GM12878 (cell line): ENCODE data around the gene BCL2. TPM values are rescaled to one million over a fixed set of nuclear protein-coding genes. Genes with fewer than 3 reads are reported as not detected.

Experiments
- ATAC-seq: fragments of 200-7000 bp; cut with Tn5 transposase; 3 replicates; pipeline ENCODE4 v1.9.1; 2020; ENCODE audit warnings: mild to moderate bottlenecking, moderate library complexity
- BruUV-seq: library from RNA; stranded (reverse); fragments of 400-500 nt; replicated peaks from 2 replicates; lab custom pipeline; 2021; lab: Mats Ljungman, UMichigan
- CTCF ChIA-PET: fragments of 300-600 bp; sonication (Branson Sonifier 250); formaldehyde crosslinking; extraction: SDS; loops from one replicate; lab custom pipeline; 2021; ENCODE audit warnings: inconsistent platforms; lab: Yijun Ruan, JAX
- POLR2A ChIA-PET: fragments of 350-600 bp; formaldehyde crosslinking; extraction: SDS; loops from one replicate; lab custom pipeline; 2021; ENCODE audit warnings: inconsistent platforms; lab: Charles Lee
- RAD21 ChIA-PET: fragments of 300-600 bp; sonication (Branson Sonifier 250); formaldehyde crosslinking; loops from one replicate; lab custom pipeline; 2023; ENCODE audit warnings: antibody characterized with exemption; ENCODE audit not compliant: unreplicated experiment; lab: Charles Lee
- SMC1A ChIA-PET: fragments of 300-600 bp; sonication (Branson Sonifier 250); formaldehyde crosslinking; loops from one replicate; lab custom pipeline; 2023; ENCODE audit not compliant: unreplicated experiment, uncharacterized antibody; lab: Charles Lee
- DNase-seq: peaks from one replicate; pipeline ENCODE4 v3.0.0-alpha.2; 2011; ENCODE audit warnings: low read depth, low spot score
- FAIRE-seq: peaks from 3 replicates; lab custom pipeline; 2011; peaks lifted over from hg19 to GRCh38; lab: Jason Lieb, UNC
- H2AFZ ChIP-seq: 2 replicates; pipeline ENCODE4 v1.6.0; 2011; ENCODE audit warnings: low read depth, low read length, control low read depth; ENCODE audit not compliant: control insufficient read depth
- H3K27ac ChIP-seq: 2 replicates; pipeline ENCODE4 v1.5.1; 2011; ENCODE audit warnings: control low read depth; ENCODE audit not compliant: control insufficient read depth, insufficient read depth
- H3K27me3 ChIP-seq, 2 experiments: replicated peaks in 1 of 2; 2 replicates each; pipeline versions ENCODE4 v1.6.0 to v1.6.1; 2011; ENCODE audit warnings: low read length in 1 of 2; ENCODE audit not compliant: control insufficient read depth in 2 of 2, insufficient read depth in 2 of 2
- H3K36me3 ChIP-seq, 2 experiments: 2 replicates each; pipeline ENCODE4 v1.5.1; 2011; ENCODE audit warnings: low read length in 1 of 2; ENCODE audit not compliant: control insufficient read depth in 2 of 2, insufficient read depth in 2 of 2
- H3K4me1 ChIP-seq: 2 replicates; pipeline ENCODE4 v1.6.1; 2011; ENCODE audit warnings: mild to moderate bottlenecking, low read length, moderate library complexity, mixed read lengths; ENCODE audit not compliant: control insufficient read depth, insufficient read depth
- H3K4me2 ChIP-seq: 2 replicates; pipeline ENCODE4 v1.6.0; 2011; ENCODE audit warnings: control low read depth; ENCODE audit not compliant: control insufficient read depth, insufficient read depth
- H3K4me3 ChIP-seq: fragments of 200-600 bp; sonication (generic); 2 replicates; pipeline ENCODE4 v1.5.1; 2016
- H3K79me2 ChIP-seq: 2 replicates; pipeline ENCODE4 v1.6.0; 2011; ENCODE audit warnings: low read length; ENCODE audit not compliant: control insufficient read depth, insufficient read depth
- H3K9ac ChIP-seq: 2 replicates; pipeline ENCODE4 v1.8.0; 2011; ENCODE audit warnings: low read length, control low read depth, mixed read lengths; ENCODE audit not compliant: control insufficient read depth, insufficient read depth
- H3K9me3 ChIP-seq: replicated peaks from 3 replicates; pipeline ENCODE4 v1.5.1; 2011; ENCODE audit warnings: mild to moderate bottlenecking, low read length; ENCODE audit not compliant: control insufficient read depth, insufficient read depth
- H4K20me1 ChIP-seq: 2 replicates; pipeline ENCODE4 v1.6.0; 2011; ENCODE audit not compliant: control insufficient read depth, insufficient read depth
- CBFB ChIP-seq: IDR thresholded peaks from 2 replicates; pipeline ENCODE4 v1.6.1; 2016; ENCODE audit warnings: antibody characterized with exemption, low read depth
- KLF5 ChIP-seq: fragments of 450-650 bp; IDR thresholded peaks from 2 replicates; pipeline ENCODE4 v1.6.1; 2014; ENCODE audit warnings: mild to moderate bottlenecking; ENCODE audit not compliant: partially characterized antibody
- MEF2A ChIP-seq: IDR thresholded peaks from 2 replicates; pipeline ENCODE4 v1.6.1; 2011; ENCODE audit warnings: low read depth, mild to moderate bottlenecking, low read length, moderate library complexity; ENCODE audit not compliant: insufficient read depth
- RAD21 ChIP-seq: IDR thresholded peaks from 2 replicates; pipeline ENCODE4 v1.6.1; 2011; ENCODE audit warnings: mild to moderate bottlenecking, low read depth, low read length, moderate library complexity; ENCODE audit not compliant: insufficient read depth
- SMC3 ChIP-seq: IDR thresholded peaks from 2 replicates; pipeline ENCODE4 v1.6.1; 2011; ENCODE audit warnings: low read length, improper control_type of control experiment, borderline replicate concordance
- WGBS: methylation state at CpG from one replicate; pipeline ENCODE4 v1.1.6; 2016; ENCODE audit warnings: low lambda C conversion rate; ENCODE audit not compliant: insufficient replicate concordance, insufficient coverage; ENCODE audit errors: missing lambda C conversion rate; 5-methylcytosine and 5-hydroxymethylcytosine counted together
- in situ Hi-C: fragments of 300-500 bp; cut with MboI; formaldehyde crosslinking; loops from 9 replicates; pipeline ENCODE4 v1.14.3; 2018; ENCODE audit warnings: mixed read lengths
- intact Hi-C: fragments of 100-400 bp; cut with micrococcal nuclease; formaldehyde crosslinking; loops from one replicate; pipeline ENCODE4 v1.14.2; 2022; ENCODE audit not compliant: unreplicated experiment
- polyA plus RNA-seq, 11 experiments: library from polyadenylated mRNA; depleted of rRNA in 4 of 11; unstranded in 6 of 11; stranded (reverse) in 5 of 11; fragments of >200 nt; fragmentation: Nextera tagmentation in 4 of 11; fragmentation: Illumina TruSeq in 1 of 11; extraction: Ambion mirVana in 4 of 11; extraction: Trizol in 1 of 11; gene quantifications; 1 replicate in 1 of 11; 2 replicates in 10 of 11; pipeline versions ENCODE4 v1.2.1 to v1.2.3, GENCODE V29; 2011 to 2016; ENCODE audit warnings: inconsistent platforms in 2 of 11, missing spikeins in 2 of 11, low read depth in 1 of 11
- total RNA-seq, 4 experiments: library from RNA; depleted of rRNA in 3 of 4; stranded (reverse); fragments of >200 nt in 3 of 4; fragmentation: Illumina TruSeq in 1 of 4; extraction: Trizol in 1 of 4; gene quantifications; 2 replicates each; pipeline versions ENCODE4 v1.2.1 to v1.2.3, GENCODE V29; 2013 to 2021
- TF ChIP-seq, protein P1 (sequence below): fragments of 450-650 bp; IDR thresholded peaks from 2 replicates; pipeline ENCODE4 v1.6.1; 2017; ENCODE audit warnings: mild to moderate bottlenecking, low read depth, inconsistent platforms; ENCODE audit not compliant: poor library complexity, severe bottlenecking
- TF ChIP-seq, protein P2 (sequence below), 3 experiments: IDR thresholded peaks in 2 of 3; conservative IDR thresholded peaks in 1 of 3; 2 replicates each; pipeline ENCODE4 v1.5.1; 2011; ENCODE audit warnings: low read depth in 3 of 3, low read length in 3 of 3, mild to moderate bottlenecking in 3 of 3, control low read depth in 2 of 3, moderate library complexity in 2 of 3, inconsistent platforms in 1 of 3, mixed read lengths in 1 of 3; ENCODE audit not compliant: control insufficient read depth in 2 of 3, insufficient read depth in 1 of 3; ENCODE audit errors: extremely low read depth in 1 of 3

The BCL2 gene
- total and polyA plus RNA-seq, 10 of the 15 experiments (the other 5 are each of a cell fraction or from before 2014, with no cell fraction given) = 4.1 to 47.8 (median 19.3) TPM

DNA sequence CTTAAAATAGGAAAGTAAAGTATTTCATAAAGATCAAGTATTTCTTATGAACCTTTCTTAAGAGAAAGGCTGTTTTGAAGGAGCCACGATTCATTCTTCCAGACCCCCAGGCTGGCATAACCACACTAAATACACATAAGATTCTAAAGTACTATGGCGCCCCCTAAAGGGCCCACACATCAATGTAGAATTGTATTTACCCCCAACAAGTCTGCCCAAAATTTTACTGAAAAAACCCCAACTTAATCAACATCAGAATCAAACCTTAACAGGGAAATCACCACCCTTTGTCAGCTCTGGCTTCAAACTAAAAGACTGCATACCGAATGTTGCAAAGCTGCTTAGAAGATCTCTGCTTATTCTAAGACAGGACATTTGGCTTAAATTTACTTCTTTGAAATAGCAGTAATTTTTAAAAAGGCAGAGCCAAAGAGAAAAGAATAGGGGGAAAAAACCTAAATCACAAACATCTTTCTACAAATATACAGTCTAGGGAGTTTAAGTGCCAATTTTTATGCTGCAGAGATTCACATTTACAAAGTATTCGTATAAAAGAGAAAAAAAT lies 20.4 kb upstream of the BCL2 start:
- POLR2A ChIA-PET = interaction anchor here (1.1 kb wide), 1 partner anchor 10 kb away, joined by 3 read pairs; no protein-coding TSS in a partner anchor

More for the DNA sequence above, 20.4 kb upstream of the BCL2 start:
- no peak overlapping the region for H2AFZ ChIP-seq
- H4K20me1 ChIP-seq = no peaks in the 10 kb centered on the region
- in situ Hi-C loops = loop anchor here (25.0 kb wide), 1 partner anchor 628 kb away; the partner anchor contains the start of gene PHLPP1
- DNase-seq (no peak), ATAC-seq (peak; percentile 82)
- H3K4me2 ChIP-seq = no peak overlapping the region
- H3K4me1 ChIP-seq = no peaks in the 10 kb centered on the region
- no peaks in the 10 kb centered on the region for H3K27me3 ChIP-seq
- TSS peak; percentile 27 for BruUV-seq
- H3K4me3 ChIP-seq = no peak overlapping the region
- ChIA-PET CTCF (interaction anchor here (0.6 to 4.5 kb wide), 32 partner anchors 10 to 625 kb away, joined by 3 to 53 read pairs (median 4); no protein-coding TSS in a partner anchor), RAD21 (interaction anchor here (0.7 to 4.2 kb wide), 8 partner anchors 17 to 629 kb away, joined by 3 to 31 read pairs (median 4); no protein-coding TSS in a partner anchor), SMC1A (interaction anchor here (0.7 to 5.1 kb wide), 22 partner anchors 9 to 330 kb away, joined by 3 to 45 read pairs (median 4); no protein-coding TSS in a partner anchor)
- H3K9me3 ChIP-seq = no peaks in the 10 kb centered on the region
- H3K36me3 ChIP-seq = peaks cover 3 to 10% of the 10 kb centered on the region in 2 experiments; a peak in 3 of 4 replicates
- intact Hi-C loops = loop anchor here (5.0 kb wide), 1 partner anchor 323 kb away; no protein-coding TSS in a partner anchor
- H3K27ac ChIP-seq = no peak overlapping the region
- no peak overlapping the region for H3K9ac ChIP-seq
- 0% methylated on average over 4 of the region's 4 CpGs for WGBS
- H3K79me2 ChIP-seq = no peaks in the 10 kb centered on the region
- TF ChIP-seq KLF5 = no peak
- no peak for TF ChIP-seq MEF2A
- peak; percentile 23; the same call in 1 of the 2 replicates for TF ChIP-seq SMC3
- TF ChIP-seq RAD21 = peak; percentile 57
- TF ChIP-seq CBFB = no peak
- TF ChIP-seq, protein P1, sequence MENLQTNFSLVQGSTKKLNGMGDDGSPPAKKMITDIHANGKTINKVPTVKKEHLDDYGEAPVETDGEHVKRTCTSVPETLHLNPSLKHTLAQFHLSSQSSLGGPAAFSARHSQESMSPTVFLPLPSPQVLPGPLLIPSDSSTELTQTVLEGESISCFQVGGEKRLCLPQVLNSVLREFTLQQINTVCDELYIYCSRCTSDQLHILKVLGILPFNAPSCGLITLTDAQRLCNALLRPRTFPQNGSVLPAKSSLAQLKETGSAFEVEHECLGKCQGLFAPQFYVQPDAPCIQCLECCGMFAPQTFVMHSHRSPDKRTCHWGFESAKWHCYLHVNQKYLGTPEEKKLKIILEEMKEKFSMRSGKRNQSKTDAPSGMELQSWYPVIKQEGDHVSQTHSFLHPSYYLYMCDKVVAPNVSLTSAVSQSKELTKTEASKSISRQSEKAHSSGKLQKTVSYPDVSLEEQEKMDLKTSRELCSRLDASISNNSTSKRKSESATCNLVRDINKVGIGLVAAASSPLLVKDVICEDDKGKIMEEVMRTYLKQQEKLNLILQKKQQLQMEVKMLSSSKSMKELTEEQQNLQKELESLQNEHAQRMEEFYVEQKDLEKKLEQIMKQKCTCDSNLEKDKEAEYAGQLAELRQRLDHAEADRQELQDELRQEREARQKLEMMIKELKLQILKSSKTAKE = peak; percentile 50
- TF ChIP-seq, protein P2, sequence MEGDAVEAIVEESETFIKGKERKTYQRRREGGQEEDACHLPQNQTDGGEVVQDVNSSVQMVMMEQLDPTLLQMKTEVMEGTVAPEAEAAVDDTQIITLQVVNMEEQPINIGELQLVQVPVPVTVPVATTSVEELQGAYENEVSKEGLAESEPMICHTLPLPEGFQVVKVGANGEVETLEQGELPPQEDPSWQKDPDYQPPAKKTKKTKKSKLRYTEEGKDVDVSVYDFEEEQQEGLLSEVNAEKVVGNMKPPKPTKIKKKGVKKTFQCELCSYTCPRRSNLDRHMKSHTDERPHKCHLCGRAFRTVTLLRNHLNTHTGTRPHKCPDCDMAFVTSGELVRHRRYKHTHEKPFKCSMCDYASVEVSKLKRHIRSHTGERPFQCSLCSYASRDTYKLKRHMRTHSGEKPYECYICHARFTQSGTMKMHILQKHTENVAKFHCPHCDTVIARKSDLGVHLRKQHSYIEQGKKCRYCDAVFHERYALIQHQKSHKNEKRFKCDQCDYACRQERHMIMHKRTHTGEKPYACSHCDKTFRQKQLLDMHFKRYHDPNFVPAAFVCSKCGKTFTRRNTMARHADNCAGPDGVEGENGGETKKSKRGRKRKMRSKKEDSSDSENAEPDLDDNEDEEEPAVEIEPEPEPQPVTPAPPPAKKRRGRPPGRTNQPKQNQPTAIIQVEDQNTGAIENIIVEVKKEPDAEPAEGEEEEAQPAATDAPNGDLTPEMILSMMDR (IDR thresholded peaks at IDR 0.05 in 2 of 3, conservative IDR thresholded peaks at IDR 0.05 in 1 of 3; ENCODE audit: control insufficient read depth in 2 of 3, extremely low read depth in 1 of 3, insufficient read depth in 1 of 3, low read depth in 3 of 3, low read length in 3 of 3) = peak; percentile 39 to 59 (median 53)
- TF ChIP-seq, all 136 proteins: peak for 4
- no peak for FAIRE-seq
